ENCODE data around the gene SPATA19. TPM values are rescaled to one million over a fixed set of nuclear protein-coding genes. Genes with fewer than 3 reads are reported as not detected.

The SPATA19 gene, protein sequence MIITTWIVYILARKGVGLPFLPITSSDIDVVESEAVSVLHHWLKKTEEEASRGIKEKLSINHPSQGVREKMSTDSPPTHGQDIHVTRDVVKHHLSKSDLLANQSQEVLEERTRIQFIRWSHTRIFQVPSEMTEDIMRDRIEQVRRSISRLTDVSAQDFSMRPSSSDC
- total RNA-seq (2021; ENCODE audit: unreplicated experiment), result not detected
- not detected for polyA plus RNA-seq (2012; ENCODE audit: insufficient read length)
- Bru-seq, nascent RNA, result not detected
- not detected for BruChase-seq, experiment 1, labeled RNA remaining after a 2-hour chase
- BruChase-seq, experiment 2, labeled RNA remaining after a 6-hour chase, result not detected
- long read RNA-seq, result 0 reads

DNA sequence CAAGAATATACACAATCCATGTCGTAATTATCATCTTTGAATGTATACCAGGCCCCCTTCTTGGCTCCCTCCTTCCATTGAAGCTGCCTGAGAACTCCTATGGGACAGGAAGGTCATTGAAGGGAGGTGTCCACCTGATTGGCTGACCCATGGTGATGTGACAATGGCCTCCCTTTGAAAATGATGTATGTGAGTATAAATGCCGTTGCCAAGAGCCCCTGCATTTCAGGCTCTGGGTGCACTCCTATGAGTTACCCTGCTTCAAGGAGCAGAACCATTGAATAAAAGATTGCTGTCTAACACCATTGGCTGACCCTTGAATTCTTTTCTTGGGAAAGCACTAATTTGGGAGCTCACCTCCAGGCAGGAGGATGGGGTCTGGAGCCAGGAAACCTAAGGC, at the start of gene SPATA19:
TSS of gene SPATA19 (minus strand) at position 101 of the 400 bp plus-strand sequence. CDS start at position 34, 67 bp downstream.
- no peaks in the 10 kb centered on the region for H3K36me3 ChIP-seq (ENCODE audit: control insufficient read depth, insufficient read depth, low read length)
- no peak within 1 kb of the TSS for H3K4me3 ChIP-seq (ENCODE audit: low read depth in 2 of 2, low read length in 2 of 2)
- BruUV-seq (replicated peaks), result no TSS peak
- in situ Hi-C loops (cut with HindIII; ENCODE audit: low pct_unique_long_range_greater_than_20kb, low sequenced_read_pairs), result no loop called here
- H3K27me3 ChIP-seq (ENCODE audit: control insufficient read depth, insufficient read depth, low read length), result no peaks in the 10 kb centered on the region
- ATAC-seq, result no peak
- DNase-seq (ENCODE audit: low read depth, low spot score), result no peak
- TF ChIP-seq, protein P1, sequence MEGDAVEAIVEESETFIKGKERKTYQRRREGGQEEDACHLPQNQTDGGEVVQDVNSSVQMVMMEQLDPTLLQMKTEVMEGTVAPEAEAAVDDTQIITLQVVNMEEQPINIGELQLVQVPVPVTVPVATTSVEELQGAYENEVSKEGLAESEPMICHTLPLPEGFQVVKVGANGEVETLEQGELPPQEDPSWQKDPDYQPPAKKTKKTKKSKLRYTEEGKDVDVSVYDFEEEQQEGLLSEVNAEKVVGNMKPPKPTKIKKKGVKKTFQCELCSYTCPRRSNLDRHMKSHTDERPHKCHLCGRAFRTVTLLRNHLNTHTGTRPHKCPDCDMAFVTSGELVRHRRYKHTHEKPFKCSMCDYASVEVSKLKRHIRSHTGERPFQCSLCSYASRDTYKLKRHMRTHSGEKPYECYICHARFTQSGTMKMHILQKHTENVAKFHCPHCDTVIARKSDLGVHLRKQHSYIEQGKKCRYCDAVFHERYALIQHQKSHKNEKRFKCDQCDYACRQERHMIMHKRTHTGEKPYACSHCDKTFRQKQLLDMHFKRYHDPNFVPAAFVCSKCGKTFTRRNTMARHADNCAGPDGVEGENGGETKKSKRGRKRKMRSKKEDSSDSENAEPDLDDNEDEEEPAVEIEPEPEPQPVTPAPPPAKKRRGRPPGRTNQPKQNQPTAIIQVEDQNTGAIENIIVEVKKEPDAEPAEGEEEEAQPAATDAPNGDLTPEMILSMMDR (IDR thresholded peaks at IDR 0.05), result no peak
- TF ChIP-seq TCF7L2 (IDR thresholded peaks at IDR 0.05; ENCODE audit: low read depth, low read length), result no peak
- no peak for TF ChIP-seq SIN3A (IDR thresholded peaks at IDR 0.05; ENCODE audit: borderline replicate concordance, insufficient read depth, low read depth, low read length)
- POLR2A ChIA-PET, result no interaction called here
- intact Hi-C loops (cut with micrococcal nuclease; ENCODE audit: unreplicated experiment), result no loop called here
- H3K9me3 ChIP-seq (ENCODE audit: control insufficient read depth, insufficient read depth, low read depth, low read length), result no peaks in the 10 kb centered on the region
- CTCF ChIA-PET, result no interaction called here
- H3K27ac ChIP-seq (ENCODE audit: low read length), result no peak within 1 kb of the TSS
- no peaks in the 10 kb centered on the region for H3K4me1 ChIP-seq (ENCODE audit: control insufficient read depth, insufficient read depth, low read length)

DNA sequence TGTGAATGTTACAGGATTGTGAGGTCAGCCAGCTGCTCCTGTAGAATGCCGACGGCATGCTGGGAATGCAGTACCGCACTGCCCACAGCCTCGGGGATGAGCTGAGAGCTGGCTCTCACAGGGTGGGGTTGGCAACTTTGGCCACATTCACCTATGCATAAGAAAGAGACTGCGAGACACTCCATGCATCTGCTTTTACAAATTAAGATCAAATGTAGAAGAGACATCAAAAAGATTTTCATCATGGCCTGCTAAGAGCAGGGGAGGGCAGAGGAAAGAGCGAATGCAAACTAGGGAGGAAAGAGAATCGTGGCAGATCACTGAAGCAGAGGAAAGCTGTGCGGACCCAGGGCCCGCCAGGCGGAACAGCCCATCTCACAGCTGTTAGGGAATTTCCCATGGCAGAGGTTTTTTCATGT, 49.8 kb upstream of the SPATA19 start:
- Histone ChIP-seq H3K27me3 (ENCODE audit: control insufficient read depth, insufficient read depth, low read length) (no peaks in the 10 kb centered on the region), H3K4me3 (ENCODE audit: low read depth in 2 of 2, low read length in 2 of 2) (no peak overlapping the region), H3K27ac (ENCODE audit: low read length) (no peak overlapping the region), H3K36me3 (ENCODE audit: control insufficient read depth, insufficient read depth, low read length) (no peaks in the 10 kb centered on the region), H3K9me3 (ENCODE audit: control insufficient read depth, insufficient read depth, low read depth, low read length) (no peaks in the 10 kb centered on the region), H3K4me1 (ENCODE audit: control insufficient read depth, insufficient read depth, low read length) (no peaks in the 10 kb centered on the region)
- DNase-seq (ENCODE audit: low read depth, low spot score) (no peak), ATAC-seq (no peak)
- in situ Hi-C loops (cut with HindIII; ENCODE audit: low pct_unique_long_range_greater_than_20kb, low sequenced_read_pairs) (no loop called here), intact Hi-C loops (cut with micrococcal nuclease; ENCODE audit: unreplicated experiment) (loop anchor here (10.0 kb wide), 1 partner anchor 60 kb away; the partner anchor contains the start of gene IGSF9B)
- CTCF ChIA-PET, result no interaction called here
- BruUV-seq (replicated peaks), result no TSS peak
- TF ChIP-seq, protein P2, sequence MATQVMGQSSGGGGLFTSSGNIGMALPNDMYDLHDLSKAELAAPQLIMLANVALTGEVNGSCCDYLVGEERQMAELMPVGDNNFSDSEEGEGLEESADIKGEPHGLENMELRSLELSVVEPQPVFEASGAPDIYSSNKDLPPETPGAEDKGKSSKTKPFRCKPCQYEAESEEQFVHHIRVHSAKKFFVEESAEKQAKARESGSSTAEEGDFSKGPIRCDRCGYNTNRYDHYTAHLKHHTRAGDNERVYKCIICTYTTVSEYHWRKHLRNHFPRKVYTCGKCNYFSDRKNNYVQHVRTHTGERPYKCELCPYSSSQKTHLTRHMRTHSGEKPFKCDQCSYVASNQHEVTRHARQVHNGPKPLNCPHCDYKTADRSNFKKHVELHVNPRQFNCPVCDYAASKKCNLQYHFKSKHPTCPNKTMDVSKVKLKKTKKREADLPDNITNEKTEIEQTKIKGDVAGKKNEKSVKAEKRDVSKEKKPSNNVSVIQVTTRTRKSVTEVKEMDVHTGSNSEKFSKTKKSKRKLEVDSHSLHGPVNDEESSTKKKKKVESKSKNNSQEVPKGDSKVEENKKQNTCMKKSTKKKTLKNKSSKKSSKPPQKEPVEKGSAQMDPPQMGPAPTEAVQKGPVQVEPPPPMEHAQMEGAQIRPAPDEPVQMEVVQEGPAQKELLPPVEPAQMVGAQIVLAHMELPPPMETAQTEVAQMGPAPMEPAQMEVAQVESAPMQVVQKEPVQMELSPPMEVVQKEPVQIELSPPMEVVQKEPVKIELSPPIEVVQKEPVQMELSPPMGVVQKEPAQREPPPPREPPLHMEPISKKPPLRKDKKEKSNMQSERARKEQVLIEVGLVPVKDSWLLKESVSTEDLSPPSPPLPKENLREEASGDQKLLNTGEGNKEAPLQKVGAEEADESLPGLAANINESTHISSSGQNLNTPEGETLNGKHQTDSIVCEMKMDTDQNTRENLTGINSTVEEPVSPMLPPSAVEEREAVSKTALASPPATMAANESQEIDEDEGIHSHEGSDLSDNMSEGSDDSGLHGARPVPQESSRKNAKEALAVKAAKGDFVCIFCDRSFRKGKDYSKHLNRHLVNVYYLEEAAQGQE (IDR thresholded peaks at IDR 0.05; ENCODE audit: insufficient read depth in 1 of 2, low read depth in 2 of 2, low read length in 1 of 2), result no peak
- TF ChIP-seq TCF7L2 (IDR thresholded peaks at IDR 0.05; ENCODE audit: low read depth, low read length) (no peak), POLR2AphosphoS5 (IDR thresholded peaks at IDR 0.05; ENCODE audit: low read depth, low read length) (no peak), SIN3A (IDR thresholded peaks at IDR 0.05; ENCODE audit: borderline replicate concordance, insufficient read depth, low read depth, low read length) (no peak)
- TF ChIP-seq, protein P1 (IDR thresholded peaks at IDR 0.05), result no peak
- POLR2A ChIA-PET, result no interaction called here
